Activated CD8-positive, alpha-beta memory T cell treated with anti-CD3 and anti-CD28 coated beads for 1 hour (primary cell): ENCODE measurements around the gene FBXW5.

Experiments used
- DNase-seq, 2 donors: peaks; one replicate each; pipeline ENCODE4 v3.0.0-alpha.2; 2020; ENCODE audit warnings: low read depth in 1 of 2; ENCODE audit errors: extremely low read depth in 1 of 2

The FBXW5 gene, protein sequence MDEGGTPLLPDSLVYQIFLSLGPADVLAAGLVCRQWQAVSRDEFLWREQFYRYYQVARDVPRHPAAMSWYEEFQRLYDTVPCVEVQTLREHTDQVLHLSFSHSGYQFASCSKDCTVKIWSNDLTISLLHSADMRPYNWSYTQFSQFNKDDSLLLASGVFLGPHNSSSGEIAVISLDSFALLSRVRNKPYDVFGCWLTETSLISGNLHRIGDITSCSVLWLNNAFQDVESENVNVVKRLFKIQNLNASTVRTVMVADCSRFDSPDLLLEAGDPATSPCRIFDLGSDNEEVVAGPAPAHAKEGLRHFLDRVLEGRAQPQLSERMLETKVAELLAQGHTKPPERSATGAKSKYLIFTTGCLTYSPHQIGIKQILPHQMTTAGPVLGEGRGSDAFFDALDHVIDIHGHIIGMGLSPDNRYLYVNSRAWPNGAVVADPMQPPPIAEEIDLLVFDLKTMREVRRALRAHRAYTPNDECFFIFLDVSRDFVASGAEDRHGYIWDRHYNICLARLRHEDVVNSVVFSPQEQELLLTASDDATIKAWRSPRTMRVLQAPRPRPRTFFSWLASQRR

GRCh38 chr9:136944519-136945332 lies at the start of gene FBXW5, which contains the start of gene C8G:
TSS of gene FBXW5 (minus strand) at chr9:136944738. CDS start at chr9:136944083, 655 bp downstream.
TSS of gene C8G (plus strand) at chr9:136945243. CDS start at chr9:136945321, 78 bp downstream.
- peak; percentile 75 to 90 for DNase-seq

- DNase-seq = no peak
Observed at GRCh38 chr9:136992819-136993369, 48.4 kb upstream of the FBXW5 start.

DNA sequence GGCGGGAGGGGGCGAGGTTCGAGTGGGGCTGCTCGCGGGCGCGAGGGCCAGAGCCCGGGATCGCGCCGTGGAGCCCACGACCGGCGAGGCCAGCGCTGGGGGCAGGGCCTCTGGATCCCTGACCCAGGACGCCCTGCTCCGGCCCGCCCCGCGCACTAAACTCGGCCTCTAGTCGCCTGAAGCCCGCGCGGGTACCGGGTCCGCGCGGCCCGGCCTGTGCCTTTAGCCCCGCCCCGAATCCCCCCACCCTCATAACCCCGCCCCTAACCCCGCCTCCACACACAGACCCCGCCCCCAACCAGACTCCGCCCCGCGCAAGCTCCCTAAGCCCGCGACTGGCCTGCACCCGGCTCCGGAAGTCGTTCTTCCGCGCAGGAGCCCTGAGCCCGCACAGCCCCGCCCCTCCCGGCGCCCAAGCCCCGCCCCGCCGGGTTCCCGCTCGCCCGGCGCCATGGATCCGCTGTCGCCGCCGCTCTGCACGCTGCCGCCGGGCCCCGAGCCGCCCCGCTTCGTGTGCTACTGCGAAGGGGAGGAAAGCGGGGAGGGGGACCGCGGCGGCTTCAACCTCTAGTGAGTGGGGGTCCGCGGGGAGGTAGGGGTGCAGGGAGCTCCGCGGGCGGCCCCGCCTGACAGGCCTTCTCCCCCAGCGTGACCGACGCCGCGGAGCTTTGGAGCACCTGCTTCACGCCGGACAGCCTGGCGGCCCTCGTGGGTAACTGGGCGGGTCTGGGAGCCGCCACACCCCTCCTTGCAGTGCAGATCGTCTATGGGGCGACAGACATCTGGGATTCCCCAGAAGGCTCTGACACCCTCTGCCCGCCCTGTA lies 47.7 kb upstream of the FBXW5 start, which contains the start of gene PAXX:
Gene PAXX, plus strand, starts transcription at position 430 of the 826 bp plus-strand sequence. Its CDS starts 22 bp downstream, at position 452.
- DNase-seq = peak; percentile 71 to 93

DNA sequence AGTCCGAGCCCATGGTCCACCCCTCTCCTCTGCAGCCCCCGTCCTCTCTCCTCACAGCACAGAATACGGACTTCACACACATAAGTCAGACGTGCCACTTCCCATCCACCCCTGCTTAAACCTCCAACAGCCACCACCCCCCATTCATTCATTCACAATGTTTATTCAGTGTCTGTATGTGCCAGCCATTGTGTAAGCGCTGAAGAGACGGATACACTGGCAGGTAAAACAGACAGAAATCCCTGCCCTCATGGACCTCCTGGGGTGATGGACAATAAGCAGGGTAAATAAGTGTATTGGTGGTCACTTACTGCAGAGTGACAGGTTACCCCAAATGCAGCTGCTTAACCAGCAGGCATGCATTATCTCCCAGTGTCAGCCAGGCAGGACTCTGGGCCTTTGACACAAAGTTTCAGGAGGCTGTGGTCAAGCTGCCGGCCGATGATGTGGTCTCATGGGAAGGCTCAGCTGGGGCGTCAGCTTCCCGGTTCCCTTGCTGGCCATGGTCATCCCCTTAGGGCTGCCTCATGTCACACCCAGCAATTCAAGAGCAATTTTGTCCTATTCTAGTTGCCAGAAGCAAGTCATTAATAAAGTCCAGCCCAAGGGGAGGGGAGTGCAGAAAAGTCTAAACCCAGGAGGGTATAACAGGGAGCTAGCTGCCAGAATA lies 45.8 kb upstream of the FBXW5 start:
- no peak for DNase-seq

DNA sequence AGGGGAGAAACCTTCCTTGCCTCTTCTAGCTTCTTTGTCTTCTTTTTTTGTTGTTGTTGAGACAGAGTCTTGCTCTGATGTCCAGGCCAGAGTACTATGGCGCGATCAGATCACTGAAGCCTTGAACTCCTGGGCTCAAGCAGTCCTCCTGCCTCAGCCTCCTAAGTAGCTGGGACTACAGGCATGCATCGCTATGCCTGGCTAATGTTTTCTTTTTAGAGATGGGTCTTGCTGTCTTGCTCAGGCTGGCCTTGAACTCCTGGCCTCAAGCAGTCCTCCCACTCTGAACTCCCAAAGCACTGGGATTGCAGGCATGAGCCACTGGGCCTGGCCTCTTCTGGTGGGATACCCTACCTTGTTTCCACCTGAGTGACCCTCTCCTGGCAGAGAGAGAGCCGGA lies 44.3 kb upstream of the FBXW5 start:
- DNase-seq = no peak

DNA sequence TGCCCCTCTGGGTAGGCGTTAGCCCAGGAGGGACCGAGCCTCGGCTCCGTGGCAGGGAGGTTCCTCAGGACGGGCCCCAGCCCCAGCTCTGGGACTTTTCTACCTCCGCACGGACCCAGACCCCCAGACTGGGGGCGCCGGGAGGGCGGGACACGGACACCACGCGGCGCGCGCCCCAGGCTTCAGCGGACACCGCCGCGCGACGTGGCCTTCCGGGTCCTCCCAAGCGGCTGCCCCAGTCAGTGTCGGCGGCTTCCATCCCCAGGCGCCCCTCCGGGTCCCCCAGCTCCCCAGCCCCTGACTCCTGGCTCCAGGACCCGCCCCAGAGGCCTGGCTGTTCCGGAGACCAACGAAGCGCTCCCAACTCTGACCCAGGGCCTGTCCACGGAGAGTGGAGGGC lies 41.3 kb upstream of the FBXW5 start:
- DNase-seq = no peak

DNA sequence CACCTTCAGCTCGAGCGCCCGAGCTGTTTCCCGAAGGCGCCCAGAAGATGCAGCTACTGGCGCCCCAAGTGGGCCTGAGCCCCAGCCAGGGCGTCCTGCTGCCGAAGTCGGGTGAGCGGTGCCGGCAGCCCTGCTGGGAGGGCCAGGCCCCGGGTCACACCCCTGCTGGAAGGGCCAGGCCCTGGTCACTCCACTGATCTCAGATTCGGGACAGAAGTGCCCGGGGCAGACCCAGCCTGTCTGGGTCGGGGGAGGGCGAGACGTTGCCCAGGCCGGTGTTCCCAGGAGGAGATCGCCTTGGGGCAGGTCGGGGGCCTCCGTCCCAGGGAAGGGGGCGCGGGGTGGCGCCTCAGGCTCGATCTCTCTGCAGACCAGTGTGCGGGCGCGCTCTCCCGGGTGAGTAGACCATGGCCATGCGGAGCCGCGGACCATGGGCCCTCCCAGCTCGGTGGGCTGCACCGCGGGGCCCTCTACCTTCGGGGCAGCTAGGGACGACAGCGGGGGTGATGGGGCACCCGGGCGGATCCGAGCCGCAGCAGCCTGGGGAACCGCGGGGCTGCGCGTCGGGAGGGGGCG lies 40.6 kb upstream of the FBXW5 start:
- no peak for DNase-seq

GRCh38 chr9:136984464-136985026 lies 40.0 kb upstream of the FBXW5 start:
- no peak for DNase-seq

DNA sequence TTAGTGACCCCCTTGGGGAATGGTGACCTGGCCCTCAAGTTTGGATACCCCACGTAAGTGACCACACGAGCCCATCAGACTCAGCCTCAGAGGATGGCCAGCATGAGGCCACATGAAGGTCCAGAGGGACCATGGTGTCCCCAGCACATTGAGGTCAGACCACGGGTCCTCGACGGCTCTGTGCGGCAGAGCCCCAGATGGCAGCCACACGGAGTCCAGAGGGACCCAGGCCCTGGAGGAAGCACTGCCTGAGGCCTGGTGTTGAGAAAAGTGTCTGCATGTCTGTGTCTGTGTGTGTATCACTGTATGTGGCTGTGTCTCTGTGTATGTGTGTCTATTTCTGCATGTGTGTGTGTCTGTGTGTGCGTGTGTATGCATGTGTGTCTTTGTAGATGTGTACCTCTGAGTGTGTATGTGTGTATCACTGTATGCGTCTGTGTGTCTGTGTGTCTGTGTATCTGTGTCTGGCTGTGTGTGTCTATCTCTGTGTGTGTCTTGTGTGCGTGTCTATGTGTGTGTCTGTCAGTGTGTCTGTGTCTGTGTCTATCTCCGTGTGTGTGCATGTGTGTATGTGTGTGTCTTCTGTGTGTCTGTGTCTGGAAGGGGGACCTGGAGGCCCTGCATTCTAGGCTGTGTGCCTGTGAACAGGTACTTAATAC lies 39.2 kb upstream of the FBXW5 start:
- no peak for DNase-seq

- no peak for DNase-seq
Observed at GRCh38 chr9:136983167-136983566, 38.6 kb upstream of the FBXW5 start.

DNA sequence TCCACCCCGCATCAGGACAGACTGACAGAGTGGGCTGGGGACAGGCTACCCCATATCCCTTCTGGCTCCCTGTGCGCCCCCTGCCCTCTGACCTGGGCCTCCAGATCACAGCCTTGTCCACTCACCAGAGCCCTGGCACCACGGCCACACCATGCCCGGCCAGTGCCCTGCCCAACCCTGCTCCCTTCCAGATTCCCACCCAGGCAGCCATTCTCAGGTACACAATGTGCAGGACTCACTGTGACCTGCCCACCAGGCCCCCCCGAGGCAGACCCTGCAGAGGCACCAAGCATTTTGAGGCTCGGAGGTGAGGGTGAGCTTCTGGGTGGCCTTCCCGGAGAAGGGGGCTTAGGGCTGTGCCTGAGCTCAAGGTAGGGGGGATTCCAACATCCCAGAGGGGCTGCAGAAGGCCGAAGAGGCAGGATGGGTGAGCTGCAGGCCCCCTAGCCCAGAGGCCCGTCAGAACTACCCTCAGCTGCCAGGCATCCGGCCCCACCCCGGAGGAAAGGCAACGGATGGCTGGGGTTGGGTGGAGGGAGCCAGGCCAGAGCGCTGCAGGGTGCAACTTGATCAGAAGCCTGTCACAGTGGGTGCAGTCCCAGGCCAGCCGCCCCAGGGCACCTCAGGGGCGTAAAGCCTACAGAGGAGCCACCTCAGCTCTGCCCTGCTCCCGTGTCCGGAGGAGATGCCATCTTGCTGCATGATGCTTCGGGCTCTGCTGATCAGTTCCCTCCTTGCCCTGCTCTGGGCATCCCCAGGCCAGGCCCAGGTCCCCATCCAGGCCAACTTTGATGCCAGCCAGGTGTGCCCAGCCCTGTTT lies 37.9 kb upstream of the FBXW5 start, which contains the start of gene LCNL1:
Gene LCNL1, plus strand, starts transcription at position 762 of the 820 bp plus-strand sequence. CDS start 594 bp downstream, outside the sequence.
- DNase-seq = no peak

DNA sequence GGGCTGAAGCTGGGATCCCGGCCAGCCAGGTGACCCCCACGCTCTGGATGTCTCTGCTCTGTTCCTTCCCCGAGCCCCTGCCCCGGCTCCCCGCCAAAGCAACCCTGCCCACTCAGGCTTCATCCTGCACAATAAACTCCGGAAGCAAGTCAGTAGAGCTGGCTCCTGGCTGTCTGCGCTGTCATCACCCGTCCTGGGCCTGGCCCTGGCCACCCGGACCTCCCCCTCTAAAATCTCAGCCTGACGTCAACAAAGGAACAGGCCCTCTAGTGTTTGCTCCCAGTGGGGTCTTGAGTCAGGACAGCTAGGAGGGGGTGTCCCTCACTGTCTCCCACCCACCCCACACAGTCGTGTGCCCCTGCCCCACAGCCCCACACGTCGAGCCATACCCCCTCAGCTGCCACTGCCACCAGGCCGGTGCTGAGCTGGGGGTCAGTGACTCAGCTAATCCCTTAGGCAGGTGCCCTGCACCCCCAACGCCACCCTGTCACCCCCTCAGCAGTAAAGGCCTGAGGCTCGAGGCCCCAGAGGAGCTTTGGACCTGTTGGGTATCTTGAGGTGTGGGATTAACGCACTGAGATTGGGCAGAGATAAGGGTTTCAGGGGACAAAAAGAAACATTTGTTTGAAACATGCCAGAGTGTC lies 37.2 kb upstream of the FBXW5 start:
- no peak for DNase-seq

DNA sequence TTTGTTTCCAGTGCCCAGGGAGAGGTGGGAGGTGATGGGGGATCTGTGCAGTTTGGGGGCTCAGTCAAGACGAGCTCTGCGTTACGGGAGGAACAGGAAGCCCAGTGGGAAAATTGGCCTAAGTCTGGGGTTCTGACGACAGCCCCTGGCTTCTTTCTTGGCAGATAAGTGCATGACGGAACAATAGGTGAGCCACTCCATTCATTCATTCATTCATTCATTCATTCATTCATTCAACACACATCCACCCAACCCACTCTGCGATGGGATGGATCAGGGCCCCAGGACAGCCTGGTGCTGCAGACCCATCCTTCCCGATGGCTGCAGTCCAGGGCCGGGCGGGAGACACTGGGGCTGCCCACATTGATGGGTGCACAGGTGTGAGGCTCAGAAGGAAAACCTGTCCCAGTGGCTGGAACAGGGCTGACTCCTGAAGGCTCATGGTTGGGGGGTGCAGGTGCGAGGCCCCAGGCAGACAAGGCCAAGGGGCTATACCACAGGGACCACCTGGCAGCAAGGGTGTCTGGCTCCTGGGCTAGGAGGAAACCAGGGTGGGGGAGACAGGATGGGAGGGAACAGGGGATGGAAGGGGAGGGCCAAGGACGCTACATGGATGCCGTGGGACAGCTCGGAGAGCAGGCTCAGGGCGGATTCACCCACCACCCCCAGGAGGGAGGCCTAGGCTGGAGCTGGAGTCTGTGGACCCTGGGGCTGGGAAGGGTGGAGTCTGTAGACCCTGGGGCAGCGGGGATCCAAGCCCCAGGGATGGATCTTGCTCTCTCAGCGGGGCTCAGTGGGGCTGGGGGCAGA lies 36.3 kb upstream of the FBXW5 start:
- no peak for DNase-seq

DNA sequence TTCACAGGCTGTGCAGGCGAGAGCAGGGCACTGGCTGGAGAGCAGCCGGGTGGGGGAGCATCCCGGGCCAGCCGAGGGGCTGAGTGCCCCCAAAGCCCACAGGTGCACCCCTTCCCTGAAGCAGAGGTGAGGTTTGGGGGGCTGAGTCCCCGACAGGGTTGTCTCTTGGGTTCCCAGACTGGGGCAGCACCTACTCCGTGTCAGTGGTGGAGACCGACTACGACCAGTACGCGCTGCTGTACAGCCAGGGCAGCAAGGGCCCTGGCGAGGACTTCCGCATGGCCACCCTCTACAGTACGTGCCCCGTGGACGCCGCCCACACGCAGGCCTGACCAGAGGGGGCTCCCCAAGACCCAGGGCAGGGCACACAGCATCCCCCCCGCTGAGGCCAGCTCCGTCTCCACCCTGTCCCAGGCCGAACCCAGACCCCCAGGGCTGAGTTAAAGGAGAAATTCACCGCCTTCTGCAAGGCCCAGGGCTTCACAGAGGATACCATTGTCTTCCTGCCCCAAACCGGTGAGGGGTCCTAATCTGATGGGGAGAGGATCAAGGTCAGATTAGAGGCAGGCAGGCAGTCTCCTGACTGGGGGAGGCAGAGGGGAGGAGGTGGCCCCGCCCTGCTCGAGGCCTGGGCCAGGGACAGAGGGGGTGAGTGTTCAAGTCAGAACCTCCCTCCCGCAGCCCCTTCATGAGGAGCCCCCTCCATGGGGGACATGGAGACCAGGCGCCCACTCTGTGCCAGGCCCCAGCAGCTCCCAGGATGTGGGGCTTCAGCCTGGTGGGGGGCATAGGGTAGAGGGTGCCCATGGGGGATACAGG lies 35.4 kb upstream of the FBXW5 start:
- no peak for DNase-seq

DNA sequence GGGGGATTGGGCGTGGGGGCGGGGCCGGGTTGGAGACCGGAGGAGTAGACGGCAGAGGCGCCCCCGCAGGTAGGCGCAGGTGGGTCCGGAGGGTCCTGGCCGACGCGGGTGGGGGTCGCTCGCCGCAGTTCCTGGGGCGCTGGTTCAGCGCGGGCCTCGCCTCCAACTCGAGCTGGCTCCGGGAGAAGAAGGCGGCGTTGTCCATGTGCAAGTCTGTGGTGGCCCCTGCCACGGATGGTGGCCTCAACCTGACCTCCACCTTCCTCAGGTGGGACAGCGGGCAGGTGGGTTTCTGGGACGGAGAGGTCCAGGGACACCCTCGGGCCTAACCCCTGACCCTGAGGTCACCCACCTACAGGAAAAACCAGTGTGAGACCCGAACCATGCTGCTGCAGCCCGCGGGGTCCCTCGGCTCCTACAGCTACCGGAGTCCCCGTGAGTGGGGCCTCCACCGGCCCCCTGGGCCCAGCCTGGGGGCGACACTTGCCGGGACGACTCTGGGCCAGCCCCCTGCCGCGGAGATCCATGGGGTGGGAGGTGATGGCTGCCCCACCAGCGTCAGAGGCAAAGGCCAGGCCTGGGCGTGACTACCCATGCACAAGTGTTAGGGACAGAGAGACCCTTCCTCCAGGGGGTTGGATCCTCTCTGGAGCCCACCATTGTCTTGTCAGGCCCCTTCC lies 34.5 kb upstream of the FBXW5 start:
- no peak for DNase-seq
